T-helper 1 cell (primary cell): ENCODE results near the gene CCDC78.

Experiments used
- DNase-seq, 5 donors: peaks; one replicate each; pipeline ENCODE4 v3.0.0-alpha.2; 2012 to 2020

The CCDC78 gene

GRCh38 chr16:722835-723633 lies 3.2 kb downstream of the CCDC78 start:
- DNase-seq: no peak

GRCh38 chr16:721765-722540 lies 4.3 kb downstream of the CCDC78 start:
- DNase-seq: peak in 1 of 5 donors; percentile 24

GRCh38 chr16:720990-721764 lies 5.1 kb downstream of the CCDC78 start, which contains the start of gene ANTKMT:
Gene ANTKMT, plus strand, starts transcription at chr16:721146. Its CDS starts 129 bp downstream, at chr16:721275.
- peak; percentile 48 to 77 (median 67) for DNase-seq

GRCh38 chr16:720447-720989 lies 5.7 kb downstream of the CCDC78 start:
- DNase-seq: peak in 1 of 5 donors; percentile 31

- peak in 1 of 5 donors; percentile 30 for DNase-seq
These were observed 6.3 kb downstream of the CCDC78 start for GRCh38 chr16:719815-720446.

GRCh38 chr16:718922-719321 lies 7.3 kb downstream of the CCDC78 start:
- no peak for DNase-seq

- DNase-seq: no peak
These were observed 7.9 kb downstream of the CCDC78 start for GRCh38 chr16:718389-718788.

- no peak for DNase-seq
These were observed 8.6 kb downstream of the CCDC78 start for GRCh38 chr16:717450-718245.

GRCh38 chr16:716768-717325 lies 9.4 kb downstream of the CCDC78 start:
- DNase-seq: no peak

GRCh38 chr16:716200-716568 lies 10.1 kb downstream of the CCDC78 start:
- DNase-seq: no peak

GRCh38 chr16:715477-716199 lies 10.6 kb downstream of the CCDC78 start:
- no peak for DNase-seq

- peak; percentile 80 to 88 (median 84) for DNase-seq
These were observed 11.4 kb downstream of the CCDC78 start, which contains the start of gene METRN for GRCh38 chr16:714558-715476. Gene METRN, plus strand, starts transcription at chr16:715118. Its CDS starts 172 bp downstream, at chr16:715290.

- DNase-seq: no peak
These were observed 12.2 kb downstream of the CCDC78 start for GRCh38 chr16:714079-714478.

GRCh38 chr16:712740-713250 lies 13.4 kb downstream of the CCDC78 start:
- DNase-seq: peak in 1 of 5 donors; percentile 34

- DNase-seq: peak; percentile 63 to 75 (median 72)
These were observed 14.5 kb downstream of the CCDC78 start for GRCh38 chr16:711548-712320.

- no peak for DNase-seq
These were observed 15.2 kb downstream of the CCDC78 start for GRCh38 chr16:711084-711483.

GRCh38 chr16:710500-711075 lies 15.7 kb downstream of the CCDC78 start:
- DNase-seq: no peak
